HEK293 (cell line): Measurements from ENCODE around the gene PRPH.

ENCODE experiments used
- AEBP2 ChIP-seq: fragments of 450-650 bp; formaldehyde crosslinking; IDR thresholded peaks from 2 replicates; pipeline ENCODE4 v1.5.1; 2016; ENCODE audit warnings: missing biosample characterization, missing genetic modification characterization, borderline replicate concordance
- BCL11B ChIP-seq: fragments of 450-650 bp; formaldehyde crosslinking; IDR thresholded peaks from 2 replicates; pipeline ENCODE4 v1.5.1; 2016; ENCODE audit warnings: low read depth, missing biosample characterization, missing genetic modification characterization
- EGR2 ChIP-seq: fragments of 450-650 bp; formaldehyde crosslinking; IDR thresholded peaks from 2 replicates; pipeline ENCODE4 v1.5.1; 2016; ENCODE audit warnings: low read depth, missing biosample characterization, missing genetic modification characterization
- GFI1B ChIP-seq: fragments of 450-650 bp; formaldehyde crosslinking; IDR thresholded peaks from 2 replicates; pipeline ENCODE4 v1.5.1; 2016; ENCODE audit warnings: missing biosample characterization, missing genetic modification characterization
- GLI2 ChIP-seq: fragments of 450-650 bp; formaldehyde crosslinking; IDR thresholded peaks from 2 replicates; pipeline ENCODE4; 2017; ENCODE audit warnings: missing biosample characterization, missing genetic modification characterization, low read depth, borderline replicate concordance
- REST ChIP-seq: fragments of 450-650 bp; formaldehyde crosslinking; IDR thresholded peaks from 2 replicates; pipeline ENCODE4 v1.5.1; 2016; ENCODE audit warnings: missing biosample characterization, missing genetic modification characterization
- SP7 ChIP-seq: fragments of 450-650 bp; formaldehyde crosslinking; IDR thresholded peaks from 2 replicates; pipeline ENCODE4 v1.5.1; 2016; ENCODE audit warnings: missing biosample characterization, missing genetic modification characterization
- ZBTB21 ChIP-seq: fragments of 450-650 bp; formaldehyde crosslinking; IDR thresholded peaks from 2 replicates; pipeline ENCODE4 v1.5.1; 2017; ENCODE audit warnings: missing biosample characterization, missing genetic modification characterization
- ZBTB44 ChIP-seq: fragments of 450-650 bp; IDR thresholded peaks from 2 replicates; pipeline ENCODE4 v1.5.1; 2018; ENCODE audit warnings: missing biosample characterization, mild to moderate bottlenecking, missing genetic modification characterization
- ZFP41 ChIP-seq: fragments of 450-650 bp; formaldehyde crosslinking; IDR thresholded peaks from 2 replicates; pipeline ENCODE4 v1.5.1; 2016; ENCODE audit warnings: missing biosample characterization, missing genetic modification characterization, borderline replicate concordance
- ZNF155 ChIP-seq: fragments of 450-650 bp; formaldehyde crosslinking; IDR thresholded peaks from 2 replicates; pipeline ENCODE4 v1.5.1; 2016; ENCODE audit warnings: missing biosample characterization, missing genetic modification characterization
- ZNF169 ChIP-seq: fragments of 450-650 bp; formaldehyde crosslinking; IDR thresholded peaks from 2 replicates; pipeline ENCODE4 v1.5.1; 2016; ENCODE audit warnings: missing biosample characterization, missing genetic modification characterization
- ZNF19 ChIP-seq: fragments of 450-650 bp; formaldehyde crosslinking; IDR thresholded peaks from 2 replicates; pipeline ENCODE4; 2016; ENCODE audit warnings: missing biosample characterization, missing genetic modification characterization, low read depth
- ZNF23 ChIP-seq: fragments of 450-650 bp; formaldehyde crosslinking; IDR thresholded peaks from 2 replicates; pipeline ENCODE4 v1.5.1; 2016; ENCODE audit warnings: missing biosample characterization, missing genetic modification characterization, borderline replicate concordance
- ZNF24 ChIP-seq: fragments of 450-650 bp; formaldehyde crosslinking; IDR thresholded peaks from 2 replicates; pipeline ENCODE4 v1.5.1; 2016; ENCODE audit warnings: missing biosample characterization, missing genetic modification characterization
- ZNF266 ChIP-seq: fragments of 450-650 bp; formaldehyde crosslinking; IDR thresholded peaks from 2 replicates; pipeline ENCODE4 v1.5.1; 2016; ENCODE audit warnings: missing biosample characterization, missing genetic modification characterization, low read depth
- ZNF302 ChIP-seq: fragments of 450-650 bp; formaldehyde crosslinking; IDR thresholded peaks from 2 replicates; pipeline ENCODE4 v1.5.1; 2016; ENCODE audit warnings: missing biosample characterization, missing genetic modification characterization, low read depth
- ZNF350 ChIP-seq: fragments of 450-650 bp; formaldehyde crosslinking; IDR thresholded peaks from 2 replicates; pipeline ENCODE4 v1.5.0; 2017; ENCODE audit warnings: missing biosample characterization, mild to moderate bottlenecking, missing genetic modification characterization
- ZNF488 ChIP-seq: fragments of 450-650 bp; formaldehyde crosslinking; IDR thresholded peaks from 2 replicates; pipeline ENCODE4 v1.5.1; 2016; ENCODE audit warnings: missing biosample characterization, missing genetic modification characterization
- ZNF513 ChIP-seq: fragments of 450-650 bp; IDR thresholded peaks from 2 replicates; pipeline ENCODE4 v1.5.1; 2018; ENCODE audit warnings: missing biosample characterization, missing genetic modification characterization
- ZNF585B ChIP-seq: fragments of 450-650 bp; formaldehyde crosslinking; IDR thresholded peaks from 2 replicates; pipeline ENCODE4 v1.5.1; 2016; ENCODE audit warnings: missing biosample characterization, missing genetic modification characterization
- ZNF654 ChIP-seq: fragments of 450-650 bp; formaldehyde crosslinking; IDR thresholded peaks from 2 replicates; pipeline ENCODE4 v1.5.1; 2016; ENCODE audit warnings: low read depth, missing biosample characterization, missing genetic modification characterization
- ZNF692 ChIP-seq: fragments of 450-650 bp; formaldehyde crosslinking; IDR thresholded peaks from 2 replicates; pipeline ENCODE4 v1.5.1; 2016; ENCODE audit warnings: missing biosample characterization, missing genetic modification characterization
- ZNF776 ChIP-seq: fragments of 450-650 bp; formaldehyde crosslinking; IDR thresholded peaks from 2 replicates; pipeline ENCODE4 v1.5.0; 2017; ENCODE audit warnings: missing biosample characterization, missing genetic modification characterization, borderline replicate concordance
- ZNF785 ChIP-seq: fragments of 450-650 bp; formaldehyde crosslinking; IDR thresholded peaks from 2 replicates; pipeline ENCODE4 v1.5.1; 2016; ENCODE audit warnings: missing biosample characterization, missing genetic modification characterization
- ZSCAN18 ChIP-seq: fragments of 450-650 bp; formaldehyde crosslinking; IDR thresholded peaks from 2 replicates; pipeline ENCODE4 v1.5.1; 2016; ENCODE audit warnings: missing biosample characterization, missing genetic modification characterization
- ZXDB ChIP-seq: fragments of 450-650 bp; formaldehyde crosslinking; IDR thresholded peaks from 2 replicates; pipeline ENCODE4 v1.5.1; 2016; ENCODE audit warnings: missing biosample characterization, missing genetic modification characterization

The PRPH gene

GRCh38 chr12:49336645-49337584 is 42.0 kb downstream of the PRPH start, which contains the start of gene C1QL4 (continued):
- no peak for TF ChIP-seq ZNF19 (tag by site-specific recombination)
- TF ChIP-seq ZNF350 (tag by site-specific recombination) = no peak
- no peak for TF ChIP-seq BCL11B
- TF ChIP-seq EGR2 (tag by site-specific recombination) = peak; percentile 94
- TF ChIP-seq ZNF488 (tag by site-specific recombination) = no peak
- no peak for TF ChIP-seq REST (tag by site-specific recombination)
- no peak for TF ChIP-seq ZNF169 (tag by site-specific recombination)
- TF ChIP-seq ZNF513 (tag by site-specific recombination) = peak; percentile 67
- no peak for TF ChIP-seq ZNF23 (tag by site-specific recombination)
- no peak for TF ChIP-seq ZNF585B (tag by site-specific recombination)
- TF ChIP-seq ZNF302 = no peak
- 0 out of 2 replicates have a peak, but pooled peaks have one; percentile 24 for TF ChIP-seq ZNF692
- TF ChIP-seq AEBP2 = no peak
- no peak for TF ChIP-seq ZBTB21
- TF ChIP-seq SP7 = peak; percentile 67
- 0 out of 2 replicates have a peak, but pooled peaks have one; percentile 22 for TF ChIP-seq ZNF654 (tag by site-specific recombination)
- no peak for TF ChIP-seq GLI2 (tag by site-specific recombination)
- TF ChIP-seq ZNF266 (tag by site-specific recombination) = no peak
- TF ChIP-seq ZXDB (tag by site-specific recombination) = no peak
- TF ChIP-seq ZBTB44 (tag by site-specific recombination) = no peak
- TF ChIP-seq ZNF785 (tag by site-specific recombination) = no peak
- TF ChIP-seq ZSCAN18 (tag by site-specific recombination) = no peak
- no peak for TF ChIP-seq ZNF24 (tag by site-specific recombination)
- no peak for TF ChIP-seq ZNF776 (tag by site-specific recombination)
- no peak for TF ChIP-seq ZFP41 (tag by site-specific recombination)
- TF ChIP-seq GFI1B (tag by site-specific recombination) = no peak
- TF ChIP-seq ZNF155 (tag by site-specific recombination) = no peak
